RWPE1 (cell line): ENCODE results near the gene BCL2L13.

Experiments used
- CTCF ChIA-PET: fragments of 350-600 bp; sonication (Branson Sonifier 250); formaldehyde crosslinking; extraction: SDS; loops from one replicate; lab custom pipeline; 2021; lab: Yijun Ruan, JAX
- POLR2A ChIA-PET: fragments of 400-600 bp; formaldehyde crosslinking; extraction: SDS; loops from one replicate; lab custom pipeline; 2020; ENCODE audit warnings: antibody characterized with exemption; ENCODE audit not compliant: low non-redundant PET; lab: Yijun Ruan, JAX
- DNase-seq: peaks from one replicate; pipeline ENCODE4 v3.0.0; 2012; ENCODE audit warnings: low spot score
- H3K27ac ChIP-seq: fragments of 450-650 bp; 2 replicates; pipeline ENCODE4 v1.5.1; 2017
- TF ChIP-seq, protein P1 (sequence below): fragments of 450-650 bp; conservative IDR thresholded peaks from 2 replicates; pipeline ENCODE4 v1.5.1; 2017; ENCODE audit warnings: low read depth, mild to moderate bottlenecking

Gene BCL2L13

DNA sequence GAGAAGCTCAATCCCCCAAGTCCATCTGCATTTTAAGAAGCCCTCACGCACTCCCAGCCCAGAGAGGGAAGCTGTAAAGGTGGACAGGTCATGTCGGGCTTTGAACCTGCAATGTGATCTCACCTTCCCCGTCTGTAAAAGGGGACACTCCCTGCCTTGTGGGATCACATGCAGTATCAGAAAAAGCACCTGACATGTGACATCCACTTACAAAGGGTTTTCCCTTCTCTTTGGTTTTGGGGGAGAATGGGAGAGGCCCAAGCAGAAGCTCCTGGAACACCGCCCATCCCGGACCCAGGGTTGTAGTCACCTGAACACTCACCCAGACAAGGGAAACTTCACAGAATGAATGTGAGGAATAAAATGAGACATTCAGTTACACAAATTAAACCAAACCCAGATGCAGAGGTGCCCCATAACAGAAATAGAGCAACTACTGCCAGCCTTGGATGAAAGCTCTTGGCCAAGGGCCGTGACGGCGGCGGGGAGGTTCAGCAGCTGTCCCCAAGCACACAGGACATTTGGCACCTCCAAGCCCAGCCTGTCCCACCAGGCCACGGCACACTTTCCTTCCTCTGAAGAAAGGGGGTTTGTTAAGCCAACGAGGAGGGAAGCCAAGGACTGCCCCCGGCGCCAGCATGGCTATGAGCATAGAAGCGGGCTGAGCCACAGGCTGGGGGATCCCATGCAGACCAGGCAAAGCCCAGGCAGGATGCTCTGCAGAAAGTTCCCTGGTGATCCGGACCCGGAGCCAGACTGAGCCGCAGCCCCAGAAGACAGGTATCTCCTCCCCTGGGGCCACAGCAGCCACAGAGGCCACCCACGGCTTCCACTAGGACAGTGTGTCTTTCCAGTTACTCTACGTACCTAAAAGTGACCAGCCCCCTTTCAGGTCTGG is 131.9 kb downstream of the BCL2L13 start:
- POLR2A ChIA-PET, result no interaction called here
- H3K27ac ChIP-seq, result no peak overlapping the region
- no peak for DNase-seq
- CTCF ChIA-PET, result interaction anchor here (1.0 kb wide), 2 partner anchors 15 to 28 kb away, joined by 4 to 6 read pairs; no protein-coding TSS in a partner anchor
- TF ChIP-seq, protein P1, sequence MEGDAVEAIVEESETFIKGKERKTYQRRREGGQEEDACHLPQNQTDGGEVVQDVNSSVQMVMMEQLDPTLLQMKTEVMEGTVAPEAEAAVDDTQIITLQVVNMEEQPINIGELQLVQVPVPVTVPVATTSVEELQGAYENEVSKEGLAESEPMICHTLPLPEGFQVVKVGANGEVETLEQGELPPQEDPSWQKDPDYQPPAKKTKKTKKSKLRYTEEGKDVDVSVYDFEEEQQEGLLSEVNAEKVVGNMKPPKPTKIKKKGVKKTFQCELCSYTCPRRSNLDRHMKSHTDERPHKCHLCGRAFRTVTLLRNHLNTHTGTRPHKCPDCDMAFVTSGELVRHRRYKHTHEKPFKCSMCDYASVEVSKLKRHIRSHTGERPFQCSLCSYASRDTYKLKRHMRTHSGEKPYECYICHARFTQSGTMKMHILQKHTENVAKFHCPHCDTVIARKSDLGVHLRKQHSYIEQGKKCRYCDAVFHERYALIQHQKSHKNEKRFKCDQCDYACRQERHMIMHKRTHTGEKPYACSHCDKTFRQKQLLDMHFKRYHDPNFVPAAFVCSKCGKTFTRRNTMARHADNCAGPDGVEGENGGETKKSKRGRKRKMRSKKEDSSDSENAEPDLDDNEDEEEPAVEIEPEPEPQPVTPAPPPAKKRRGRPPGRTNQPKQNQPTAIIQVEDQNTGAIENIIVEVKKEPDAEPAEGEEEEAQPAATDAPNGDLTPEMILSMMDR, result no peak

DNA sequence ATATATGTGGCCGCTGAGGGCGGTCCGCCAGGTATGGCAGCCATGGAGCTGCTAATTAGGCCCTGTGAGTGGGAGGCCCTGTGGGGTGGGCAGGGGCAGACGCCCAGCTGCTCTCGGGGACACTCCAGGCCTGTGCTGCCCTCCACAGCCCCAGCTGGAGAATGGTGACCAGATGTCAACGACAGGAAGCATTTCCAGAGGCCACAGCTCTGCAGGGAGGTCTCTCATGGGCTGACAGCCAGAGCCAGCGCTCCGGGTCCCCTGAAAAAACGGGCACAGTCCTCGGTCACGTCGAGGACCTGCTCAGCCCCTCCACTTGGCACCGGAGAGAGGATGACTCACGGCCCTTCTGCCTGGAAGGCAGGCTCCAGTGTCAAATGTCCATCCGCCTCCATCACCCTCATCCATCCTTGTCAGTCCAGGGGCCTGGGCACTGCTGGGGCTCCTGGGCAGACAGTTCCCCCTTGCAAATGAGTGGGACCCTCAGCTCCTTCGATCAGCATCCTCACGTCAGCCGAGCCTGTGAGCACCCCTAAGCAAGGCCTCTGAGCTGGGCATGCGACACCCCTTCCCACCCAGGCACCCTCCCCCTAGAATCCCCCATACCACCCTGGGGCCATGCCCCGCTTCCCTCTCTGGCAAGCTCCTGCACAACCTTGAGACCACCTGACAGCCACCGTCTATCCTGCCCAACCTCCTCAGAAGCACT is 133.8 kb downstream of the BCL2L13 start:
- no peak for DNase-seq
- H3K27ac ChIP-seq, result no peak overlapping the region

DNA sequence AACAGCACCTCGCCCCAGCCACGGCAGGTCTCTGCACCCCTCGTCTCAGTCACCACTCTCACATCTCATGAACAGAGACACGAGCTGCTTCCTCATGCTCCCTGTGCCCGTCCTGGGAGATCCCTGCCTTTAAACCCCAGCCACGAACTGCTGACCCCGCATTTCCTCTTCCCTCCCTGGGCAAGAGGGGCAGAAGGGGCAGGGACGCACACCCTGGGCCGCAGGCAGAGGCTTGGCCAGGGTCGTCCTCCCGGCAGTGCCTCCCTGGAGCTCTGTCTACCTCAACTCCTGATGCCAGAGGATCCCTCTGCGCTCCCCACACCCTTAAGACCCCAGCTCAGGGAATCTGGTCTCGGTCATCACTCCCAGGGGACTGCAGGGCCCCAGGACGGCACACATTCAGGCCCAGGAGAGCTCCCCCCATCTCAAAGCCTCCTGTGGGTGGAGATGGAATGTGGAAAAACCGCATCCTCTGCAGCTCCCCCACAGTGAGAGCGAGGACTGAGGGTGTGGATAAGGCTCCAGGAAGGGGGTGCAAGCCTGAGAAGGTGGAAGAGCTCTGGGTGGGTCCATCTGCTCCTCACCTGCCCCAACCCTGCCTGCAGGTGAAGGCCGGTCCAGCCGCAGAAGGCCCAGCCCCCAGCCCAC is 134.5 kb downstream of the BCL2L13 start:
- ChIA-PET CTCF (interaction anchor here (0.7 kb wide), 1 partner anchor 151 kb away, joined by 3 read pairs; no protein-coding TSS in a partner anchor), POLR2A (no interaction called here)
- DNase-seq, result peak; percentile 39
- H3K27ac ChIP-seq, result no peak overlapping the region
- TF ChIP-seq, protein P1, result no peak

More for the DNA sequence above, 133.8 kb downstream of the BCL2L13 start:
- POLR2A ChIA-PET, result no interaction called here
- CTCF ChIA-PET, result interaction anchor here (1.1 kb wide), 1 partner anchor 18 kb away, joined by 3 read pairs; no protein-coding TSS in a partner anchor
- TF ChIP-seq, protein P1, result no peak

DNA sequence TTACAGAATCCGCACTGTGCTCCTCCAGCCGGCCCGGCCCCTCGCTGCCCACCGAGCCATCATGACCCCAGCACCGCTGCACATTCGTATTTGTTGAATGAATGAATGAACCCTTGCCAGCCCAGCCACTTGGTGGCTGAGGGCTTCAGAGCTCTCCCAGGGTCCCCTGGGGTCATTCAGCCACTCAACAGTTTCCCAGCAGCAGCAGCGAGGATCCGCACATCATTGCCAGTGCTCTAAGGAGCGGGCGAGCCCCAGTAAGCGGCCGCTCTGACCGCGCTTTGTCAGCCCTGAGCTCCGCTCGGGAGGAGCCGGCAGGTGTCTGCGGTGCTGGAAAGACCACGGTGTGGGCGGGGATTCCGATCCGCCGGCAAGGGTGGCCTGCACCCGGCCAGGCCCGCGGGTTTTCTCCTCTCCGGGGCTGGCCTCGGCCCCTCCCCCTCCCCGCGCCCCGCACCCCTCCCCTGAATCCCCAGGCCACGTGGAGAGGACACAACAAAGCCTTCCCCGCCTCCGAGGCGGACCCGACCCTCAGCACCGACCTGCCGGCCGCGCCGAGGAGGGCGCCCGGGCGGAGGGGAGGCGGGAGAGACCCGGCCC is 135.1 kb downstream of the BCL2L13 start:
- TF ChIP-seq, protein P1, result no peak
- ChIA-PET CTCF (interaction anchor here (0.7 kb wide), 1 partner anchor 151 kb away, joined by 3 read pairs; no protein-coding TSS in a partner anchor), POLR2A (no interaction called here)
- no peak overlapping the region for H3K27ac ChIP-seq
- peak; percentile 33 for DNase-seq

DNA sequence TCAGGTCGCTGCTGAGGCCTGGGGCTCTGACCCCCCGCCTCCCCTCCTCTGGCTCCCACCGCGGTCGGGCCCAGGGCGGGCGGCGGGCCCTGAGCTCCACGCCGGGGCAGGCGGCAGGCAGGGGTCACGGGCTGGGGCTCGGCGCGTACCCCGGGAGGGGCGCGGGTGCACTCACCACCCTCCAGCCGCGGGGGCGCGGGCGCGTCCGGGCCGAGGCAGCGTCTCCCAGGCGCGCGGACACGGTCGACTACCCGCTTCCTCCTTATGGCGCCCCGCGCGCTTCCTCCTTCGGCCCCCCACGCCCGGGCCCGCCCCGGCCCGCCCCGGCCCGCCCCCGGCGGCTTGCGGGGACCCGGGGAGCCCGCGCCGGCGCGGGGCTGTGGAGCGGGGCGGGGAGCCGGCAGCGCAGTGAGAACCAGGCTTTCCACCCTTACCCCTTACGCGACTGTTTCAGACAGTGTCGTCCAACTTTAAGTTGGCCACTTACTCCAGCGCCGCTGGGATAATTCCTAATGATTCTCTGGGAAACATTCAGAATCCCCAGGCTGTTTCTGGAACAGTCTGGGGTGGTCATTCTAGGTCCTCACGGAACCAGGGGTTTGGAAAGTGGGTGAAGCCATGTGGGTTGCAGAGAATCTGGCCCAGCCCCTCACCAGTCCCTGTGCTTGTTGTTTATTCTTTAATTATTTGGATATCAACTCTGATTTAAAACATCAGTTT is 135.8 kb downstream of the BCL2L13 start, which contains the start of gene BID:
TSS of gene BID (minus strand) at position 264 of the 720 bp plus-strand sequence. CDS start 24,353 bp downstream, outside the sequence.
- H3K27ac ChIP-seq, result no peak within 1 kb of the TSS
- no peak for DNase-seq
- CTCF ChIA-PET, result no interaction called here
- TF ChIP-seq, protein P1, result no peak
- POLR2A ChIA-PET, result no interaction called here
